ENCODE data around the gene TMCO4.

The TMCO4 gene

GRCh38 chr1:19712928-19713327 lies 86.8 kb downstream of the TMCO4 start:
- no peak for DNase-seq

GRCh38 chr1:19710825-19711611 lies 88.7 kb downstream of the TMCO4 start:
- no peak for DNase-seq

- DNase-seq: no peak
Observed at GRCh38 chr1:19709260-19709793, 90.4 kb downstream of the TMCO4 start.

GRCh38 chr1:19708567-19709110 lies 91.1 kb downstream of the TMCO4 start:
- no peak for DNase-seq

GRCh38 chr1:19706136-19706535 lies 93.6 kb downstream of the TMCO4 start:
- no peak for DNase-seq

GRCh38 chr1:19705464-19705863 lies 94.3 kb downstream of the TMCO4 start:
- DNase-seq: no peak

- peak; percentile 88 for DNase-seq
Observed at GRCh38 chr1:19704247-19705113, 95.2 kb downstream of the TMCO4 start.

GRCh38 chr1:19703280-19703679 lies 96.4 kb downstream of the TMCO4 start:
- no peak for DNase-seq

GRCh38 chr1:19700079-19700777 lies 99.5 kb downstream of the TMCO4 start:
- DNase-seq: no peak

GRCh38 chr1:19698181-19698580 lies 101.5 kb downstream of the TMCO4 start:
- DNase-seq: no peak

- no peak for DNase-seq
Observed at GRCh38 chr1:19696820-19697219, 102.9 kb downstream of the TMCO4 start.

- no peak for DNase-seq
Observed at GRCh38 chr1:19695772-19696171, 103.9 kb downstream of the TMCO4 start.

GRCh38 chr1:19694298-19694697 lies 105.4 kb downstream of the TMCO4 start:
- no peak for DNase-seq

GRCh38 chr1:19690342-19690741 lies 109.4 kb downstream of the TMCO4 start:
- DNase-seq: no peak

- no peak for DNase-seq
Observed at GRCh38 chr1:19689856-19690255, 109.9 kb downstream of the TMCO4 start.

- DNase-seq: no peak
Observed at GRCh38 chr1:19689085-19689757, 110.5 kb downstream of the TMCO4 start.

- no peak for DNase-seq
Observed at GRCh38 chr1:19688041-19688842, 111.5 kb downstream of the TMCO4 start.

- no peak for DNase-seq
Observed at GRCh38 chr1:19687414-19687813, 112.3 kb downstream of the TMCO4 start.

GRCh38 chr1:19685994-19686393 lies 113.7 kb downstream of the TMCO4 start:
- DNase-seq: no peak

GRCh38 chr1:19684677-19685076 lies 115.0 kb downstream of the TMCO4 start:
- no peak for DNase-seq

GRCh38 chr1:19683351-19683750 lies 116.4 kb downstream of the TMCO4 start:
- no peak for DNase-seq

Measured in eye (tissue), 1 donor.